Gastrocnemius medialis (tissue), 4 donors: ENCODE data around the gene SGCA.

Source experiments
- POLR2A ChIP-seq, 2 donors: fragments of 450-650 bp; IDR thresholded peaks; one replicate each; pipeline ENCODE4 v1.6.1; 2017; ENCODE audit warnings: antibody characterized with exemption in 2 of 2, mild to moderate bottlenecking in 2 of 2, moderate library complexity in 2 of 2
- TF ChIP-seq, protein P1 (sequence below), 5 experiments: fragments of 450-650 bp in 3 of 5; fragments of 200-600 bp in 2 of 5; sonication (generic) in 2 of 5; IDR thresholded peaks in 4 of 5; conservative IDR thresholded peaks in 1 of 5; 1 replicate in 4 of 5; 2 replicates in 1 of 5; pipeline ENCODE4 v1.5.1; 2016 to 2019; ENCODE audit warnings: antibody characterized with exemption in 5 of 5, mild to moderate bottlenecking in 3 of 5, moderate library complexity in 3 of 5

DNA sequence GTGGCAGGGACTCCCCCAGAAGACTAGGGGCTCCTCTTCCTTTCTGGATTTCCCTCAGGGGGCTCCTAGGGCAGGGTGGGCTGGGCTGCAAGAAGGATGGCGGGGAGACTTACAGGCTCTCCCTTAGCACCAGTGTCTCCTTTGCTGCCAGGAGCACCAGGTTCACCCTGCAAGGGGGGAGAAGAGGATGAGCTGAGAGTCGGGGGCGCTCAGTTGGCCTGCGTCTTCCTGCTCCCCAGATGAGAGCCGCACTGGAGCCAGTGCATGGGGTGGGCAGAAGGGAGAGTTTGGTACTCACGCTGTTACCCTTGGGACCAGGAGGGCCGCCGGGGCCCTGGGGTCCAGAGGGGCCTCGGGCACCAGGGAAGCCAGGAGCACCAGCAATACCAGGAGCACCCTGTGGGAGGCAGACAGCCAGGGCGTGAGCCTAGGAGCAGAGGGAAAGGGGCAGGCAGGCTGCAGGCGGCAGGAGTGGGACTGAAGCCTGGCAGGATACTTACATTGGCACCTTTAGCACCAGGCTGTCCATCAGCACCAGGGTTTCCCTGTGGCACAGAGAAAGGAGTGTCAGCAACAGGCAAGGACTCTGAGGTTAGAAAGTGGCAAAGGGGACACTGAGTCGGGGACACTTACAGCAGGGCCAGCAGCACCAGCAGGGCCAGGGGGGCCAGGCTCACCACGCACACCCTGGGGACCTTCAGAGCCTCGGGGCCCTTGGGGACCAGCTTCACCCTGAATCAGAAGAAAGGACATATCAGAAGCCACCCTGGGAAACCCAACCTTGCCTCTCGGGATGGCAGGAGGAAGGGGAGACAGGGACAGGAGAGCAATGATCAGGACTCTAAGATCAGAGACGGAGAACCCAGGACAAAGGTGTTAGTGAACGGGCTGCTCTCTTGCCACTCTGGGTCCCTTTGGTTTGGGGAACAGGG, 29.4 kb downstream of the SGCA start:
- TF ChIP-seq, protein P1, sequence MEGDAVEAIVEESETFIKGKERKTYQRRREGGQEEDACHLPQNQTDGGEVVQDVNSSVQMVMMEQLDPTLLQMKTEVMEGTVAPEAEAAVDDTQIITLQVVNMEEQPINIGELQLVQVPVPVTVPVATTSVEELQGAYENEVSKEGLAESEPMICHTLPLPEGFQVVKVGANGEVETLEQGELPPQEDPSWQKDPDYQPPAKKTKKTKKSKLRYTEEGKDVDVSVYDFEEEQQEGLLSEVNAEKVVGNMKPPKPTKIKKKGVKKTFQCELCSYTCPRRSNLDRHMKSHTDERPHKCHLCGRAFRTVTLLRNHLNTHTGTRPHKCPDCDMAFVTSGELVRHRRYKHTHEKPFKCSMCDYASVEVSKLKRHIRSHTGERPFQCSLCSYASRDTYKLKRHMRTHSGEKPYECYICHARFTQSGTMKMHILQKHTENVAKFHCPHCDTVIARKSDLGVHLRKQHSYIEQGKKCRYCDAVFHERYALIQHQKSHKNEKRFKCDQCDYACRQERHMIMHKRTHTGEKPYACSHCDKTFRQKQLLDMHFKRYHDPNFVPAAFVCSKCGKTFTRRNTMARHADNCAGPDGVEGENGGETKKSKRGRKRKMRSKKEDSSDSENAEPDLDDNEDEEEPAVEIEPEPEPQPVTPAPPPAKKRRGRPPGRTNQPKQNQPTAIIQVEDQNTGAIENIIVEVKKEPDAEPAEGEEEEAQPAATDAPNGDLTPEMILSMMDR (IDR thresholded peaks at IDR 0.05 in 4 of 5, conservative IDR thresholded peaks at IDR 0.05 in 1 of 5), result no peak
- TF ChIP-seq POLR2A (IDR thresholded peaks at IDR 0.05), result no peak
